Measurements from ENCODE around the gene CERS6. TPM values are rescaled to one million over a fixed set of nuclear protein-coding genes. Genes with fewer than 3 reads are reported as not detected.

Gene CERS6
- total and polyA plus RNA-seq, 2 experiments from 2014 or later = 7.4 to 35.0 TPM

DNA sequence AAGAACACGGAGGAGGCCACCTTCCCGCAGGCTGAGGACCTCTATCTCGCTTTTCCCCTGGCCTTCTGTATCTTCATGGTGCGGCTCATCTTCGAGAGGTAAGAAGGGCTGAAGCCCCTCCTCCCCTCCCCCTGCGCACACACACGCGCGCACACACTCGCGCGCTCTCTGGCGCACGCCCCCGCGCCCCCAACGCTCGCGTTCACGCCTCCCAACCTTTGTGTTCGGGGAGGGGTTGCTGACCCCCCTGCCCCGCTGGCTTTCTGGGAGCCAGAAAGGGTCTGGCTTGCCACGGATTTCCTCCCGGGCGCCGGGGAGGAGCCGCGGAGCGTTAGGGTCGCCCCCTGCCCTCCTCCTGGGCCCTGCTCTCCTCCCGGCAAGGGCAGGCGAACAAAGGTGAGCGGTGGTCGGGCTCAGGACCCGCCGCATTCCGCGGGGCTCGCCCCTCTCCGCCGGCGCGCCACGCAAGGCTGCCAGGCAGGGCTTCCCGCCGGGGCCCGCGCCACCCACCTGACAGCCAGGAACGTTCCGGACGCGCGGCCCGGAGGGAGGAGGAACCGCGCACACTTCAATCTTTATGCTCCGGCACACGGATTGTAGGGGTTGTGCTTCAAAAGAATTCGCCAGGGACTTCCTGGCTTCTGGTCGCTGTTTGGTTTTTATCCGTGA lies 583 bp downstream of the CERS6 start:
- H3K4me3 Mint-ChIP-seq = no peak overlapping the region; the same call in 2 of the 3 replicates
- Histone ChIP-seq H3K27ac (ENCODE audit: low read depth) (no peak overlapping the region), H2AFZ (peak overlapping the region; percentile 82), H4K20me1 (replicated peaks; ENCODE audit: insufficient read depth) (peaks cover 8% of the 10 kb centered on the region), H3K9me2 (ENCODE audit: insufficient read depth) (peaks cover 7% of the 10 kb centered on the region), H3F3A (replicated peaks; ENCODE audit: low read depth) (no peaks in the 10 kb centered on the region), H3K4me3 (peak overlapping the region; percentile 90), H3K27me3 (ENCODE audit: insufficient read depth) (peaks cover 17% of the 10 kb centered on the region), H3K36me3 (ENCODE audit: insufficient read depth) (no peaks in the 10 kb centered on the region), H3K4me1 (ENCODE audit: insufficient read depth) (peaks cover 23% of the 10 kb centered on the region), H3K4me2 (peak overlapping the region; percentile 94), H3K79me2 (replicated peaks; ENCODE audit: insufficient read depth) (peaks cover 48% of the 10 kb centered on the region)
- no peak overlapping the region for H3K27ac Mint-ChIP-seq
- no peaks in the 10 kb centered on the region for H3K36me3 Mint-ChIP-seq (ENCODE audit: low read depth)
- H3K4me1 Mint-ChIP-seq = peaks cover 27% of the 10 kb centered on the region
- TF ChIP-seq, protein P1, sequence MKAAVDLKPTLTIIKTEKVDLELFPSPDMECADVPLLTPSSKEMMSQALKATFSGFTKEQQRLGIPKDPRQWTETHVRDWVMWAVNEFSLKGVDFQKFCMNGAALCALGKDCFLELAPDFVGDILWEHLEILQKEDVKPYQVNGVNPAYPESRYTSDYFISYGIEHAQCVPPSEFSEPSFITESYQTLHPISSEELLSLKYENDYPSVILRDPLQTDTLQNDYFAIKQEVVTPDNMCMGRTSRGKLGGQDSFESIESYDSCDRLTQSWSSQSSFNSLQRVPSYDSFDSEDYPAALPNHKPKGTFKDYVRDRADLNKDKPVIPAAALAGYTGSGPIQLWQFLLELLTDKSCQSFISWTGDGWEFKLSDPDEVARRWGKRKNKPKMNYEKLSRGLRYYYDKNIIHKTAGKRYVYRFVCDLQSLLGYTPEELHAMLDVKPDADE (IDR thresholded peaks at IDR 0.05) = no peak
- TF ChIP-seq, protein P2, sequence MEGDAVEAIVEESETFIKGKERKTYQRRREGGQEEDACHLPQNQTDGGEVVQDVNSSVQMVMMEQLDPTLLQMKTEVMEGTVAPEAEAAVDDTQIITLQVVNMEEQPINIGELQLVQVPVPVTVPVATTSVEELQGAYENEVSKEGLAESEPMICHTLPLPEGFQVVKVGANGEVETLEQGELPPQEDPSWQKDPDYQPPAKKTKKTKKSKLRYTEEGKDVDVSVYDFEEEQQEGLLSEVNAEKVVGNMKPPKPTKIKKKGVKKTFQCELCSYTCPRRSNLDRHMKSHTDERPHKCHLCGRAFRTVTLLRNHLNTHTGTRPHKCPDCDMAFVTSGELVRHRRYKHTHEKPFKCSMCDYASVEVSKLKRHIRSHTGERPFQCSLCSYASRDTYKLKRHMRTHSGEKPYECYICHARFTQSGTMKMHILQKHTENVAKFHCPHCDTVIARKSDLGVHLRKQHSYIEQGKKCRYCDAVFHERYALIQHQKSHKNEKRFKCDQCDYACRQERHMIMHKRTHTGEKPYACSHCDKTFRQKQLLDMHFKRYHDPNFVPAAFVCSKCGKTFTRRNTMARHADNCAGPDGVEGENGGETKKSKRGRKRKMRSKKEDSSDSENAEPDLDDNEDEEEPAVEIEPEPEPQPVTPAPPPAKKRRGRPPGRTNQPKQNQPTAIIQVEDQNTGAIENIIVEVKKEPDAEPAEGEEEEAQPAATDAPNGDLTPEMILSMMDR (conservative IDR thresholded peaks at IDR 0.05; ENCODE audit: low read depth in 2 of 2) = no peak
- TF ChIP-seq ZNF331 (CRISPR knock-in tag; IDR thresholded peaks at IDR 0.05; ENCODE audit: low read depth) = no peak
- TF ChIP-seq ZNF114 (CRISPR knock-in tag; IDR thresholded peaks at IDR 0.05) = no peak
- H3K9me3 Mint-ChIP-seq = no peaks in the 10 kb centered on the region
- DNase-seq (ENCODE audit: low spot score) (peak; percentile 67), ATAC-seq (peak; percentile 55)
- peaks cover 5% of the 10 kb centered on the region for H3K27me3 Mint-ChIP-seq (ENCODE audit: insufficient read depth, low read depth, poor library complexity)

DNA sequence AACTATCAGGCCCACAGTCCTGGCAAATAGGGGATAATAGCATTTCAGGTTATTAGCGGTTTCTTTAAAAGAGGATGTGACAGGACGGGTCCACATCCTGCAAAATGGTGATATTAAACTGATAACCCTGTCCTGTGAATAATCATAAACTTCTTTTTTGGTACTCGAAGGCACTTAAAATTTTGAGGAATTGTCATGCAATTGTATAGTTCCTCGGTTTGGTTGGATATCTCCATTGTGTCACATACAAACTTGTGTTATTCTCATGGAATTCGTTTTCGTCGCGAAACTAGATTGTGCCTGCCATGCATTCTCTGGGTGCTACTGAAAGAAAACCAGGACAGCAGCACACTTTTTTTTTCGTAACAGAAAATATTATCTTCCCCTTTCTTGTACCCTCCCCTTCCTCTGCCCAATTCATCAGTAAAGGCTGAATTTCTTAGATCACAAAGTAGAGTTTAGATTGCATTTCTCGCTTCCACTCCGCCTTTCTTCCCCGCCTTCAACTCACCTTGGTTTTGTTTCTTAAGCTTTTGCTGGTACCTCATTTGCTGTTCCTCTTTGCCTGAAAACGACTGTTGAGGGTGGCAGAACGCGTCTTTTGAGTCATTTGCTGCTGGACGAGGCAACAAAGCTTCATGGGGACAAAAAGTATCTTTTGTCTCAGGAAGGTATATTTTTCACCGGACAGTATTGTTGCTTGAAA lies 1.3 kb downstream of the CERS6 start:
- Histone ChIP-seq H3K4me3 (peak overlapping the region; percentile 90), H3K4me1 (ENCODE audit: insufficient read depth) (peaks cover 23% of the 10 kb centered on the region), H3K36me3 (ENCODE audit: insufficient read depth) (no peaks in the 10 kb centered on the region), H3F3A (replicated peaks; ENCODE audit: low read depth) (no peaks in the 10 kb centered on the region), H4K20me1 (replicated peaks; ENCODE audit: insufficient read depth) (peaks cover 8% of the 10 kb centered on the region), H3K9me2 (ENCODE audit: insufficient read depth) (peaks cover 7% of the 10 kb centered on the region), H2AFZ (peak overlapping the region; percentile 82; the same call in 1 of the 2 replicates), H3K4me2 (peak overlapping the region; percentile 94), H3K27ac (ENCODE audit: low read depth) (no peak overlapping the region), H3K79me2 (replicated peaks; ENCODE audit: insufficient read depth) (peaks cover 55% of the 10 kb centered on the region), H3K27me3 (ENCODE audit: insufficient read depth) (peaks cover 17% of the 10 kb centered on the region)
- no peak overlapping the region for H3K27ac Mint-ChIP-seq
- no peaks in the 10 kb centered on the region for H3K9me3 Mint-ChIP-seq
- ATAC-seq (no peak), DNase-seq (ENCODE audit: low spot score) (no peak)
- H3K27me3 Mint-ChIP-seq (ENCODE audit: insufficient read depth, low read depth, poor library complexity) = peaks cover 5% of the 10 kb centered on the region
- H3K4me1 Mint-ChIP-seq = peaks cover 31% of the 10 kb centered on the region
- H3K36me3 Mint-ChIP-seq (ENCODE audit: low read depth) = no peaks in the 10 kb centered on the region
- no peak overlapping the region; the same call in 2 of the 3 replicates for H3K4me3 Mint-ChIP-seq
- TF ChIP-seq, protein P3, sequence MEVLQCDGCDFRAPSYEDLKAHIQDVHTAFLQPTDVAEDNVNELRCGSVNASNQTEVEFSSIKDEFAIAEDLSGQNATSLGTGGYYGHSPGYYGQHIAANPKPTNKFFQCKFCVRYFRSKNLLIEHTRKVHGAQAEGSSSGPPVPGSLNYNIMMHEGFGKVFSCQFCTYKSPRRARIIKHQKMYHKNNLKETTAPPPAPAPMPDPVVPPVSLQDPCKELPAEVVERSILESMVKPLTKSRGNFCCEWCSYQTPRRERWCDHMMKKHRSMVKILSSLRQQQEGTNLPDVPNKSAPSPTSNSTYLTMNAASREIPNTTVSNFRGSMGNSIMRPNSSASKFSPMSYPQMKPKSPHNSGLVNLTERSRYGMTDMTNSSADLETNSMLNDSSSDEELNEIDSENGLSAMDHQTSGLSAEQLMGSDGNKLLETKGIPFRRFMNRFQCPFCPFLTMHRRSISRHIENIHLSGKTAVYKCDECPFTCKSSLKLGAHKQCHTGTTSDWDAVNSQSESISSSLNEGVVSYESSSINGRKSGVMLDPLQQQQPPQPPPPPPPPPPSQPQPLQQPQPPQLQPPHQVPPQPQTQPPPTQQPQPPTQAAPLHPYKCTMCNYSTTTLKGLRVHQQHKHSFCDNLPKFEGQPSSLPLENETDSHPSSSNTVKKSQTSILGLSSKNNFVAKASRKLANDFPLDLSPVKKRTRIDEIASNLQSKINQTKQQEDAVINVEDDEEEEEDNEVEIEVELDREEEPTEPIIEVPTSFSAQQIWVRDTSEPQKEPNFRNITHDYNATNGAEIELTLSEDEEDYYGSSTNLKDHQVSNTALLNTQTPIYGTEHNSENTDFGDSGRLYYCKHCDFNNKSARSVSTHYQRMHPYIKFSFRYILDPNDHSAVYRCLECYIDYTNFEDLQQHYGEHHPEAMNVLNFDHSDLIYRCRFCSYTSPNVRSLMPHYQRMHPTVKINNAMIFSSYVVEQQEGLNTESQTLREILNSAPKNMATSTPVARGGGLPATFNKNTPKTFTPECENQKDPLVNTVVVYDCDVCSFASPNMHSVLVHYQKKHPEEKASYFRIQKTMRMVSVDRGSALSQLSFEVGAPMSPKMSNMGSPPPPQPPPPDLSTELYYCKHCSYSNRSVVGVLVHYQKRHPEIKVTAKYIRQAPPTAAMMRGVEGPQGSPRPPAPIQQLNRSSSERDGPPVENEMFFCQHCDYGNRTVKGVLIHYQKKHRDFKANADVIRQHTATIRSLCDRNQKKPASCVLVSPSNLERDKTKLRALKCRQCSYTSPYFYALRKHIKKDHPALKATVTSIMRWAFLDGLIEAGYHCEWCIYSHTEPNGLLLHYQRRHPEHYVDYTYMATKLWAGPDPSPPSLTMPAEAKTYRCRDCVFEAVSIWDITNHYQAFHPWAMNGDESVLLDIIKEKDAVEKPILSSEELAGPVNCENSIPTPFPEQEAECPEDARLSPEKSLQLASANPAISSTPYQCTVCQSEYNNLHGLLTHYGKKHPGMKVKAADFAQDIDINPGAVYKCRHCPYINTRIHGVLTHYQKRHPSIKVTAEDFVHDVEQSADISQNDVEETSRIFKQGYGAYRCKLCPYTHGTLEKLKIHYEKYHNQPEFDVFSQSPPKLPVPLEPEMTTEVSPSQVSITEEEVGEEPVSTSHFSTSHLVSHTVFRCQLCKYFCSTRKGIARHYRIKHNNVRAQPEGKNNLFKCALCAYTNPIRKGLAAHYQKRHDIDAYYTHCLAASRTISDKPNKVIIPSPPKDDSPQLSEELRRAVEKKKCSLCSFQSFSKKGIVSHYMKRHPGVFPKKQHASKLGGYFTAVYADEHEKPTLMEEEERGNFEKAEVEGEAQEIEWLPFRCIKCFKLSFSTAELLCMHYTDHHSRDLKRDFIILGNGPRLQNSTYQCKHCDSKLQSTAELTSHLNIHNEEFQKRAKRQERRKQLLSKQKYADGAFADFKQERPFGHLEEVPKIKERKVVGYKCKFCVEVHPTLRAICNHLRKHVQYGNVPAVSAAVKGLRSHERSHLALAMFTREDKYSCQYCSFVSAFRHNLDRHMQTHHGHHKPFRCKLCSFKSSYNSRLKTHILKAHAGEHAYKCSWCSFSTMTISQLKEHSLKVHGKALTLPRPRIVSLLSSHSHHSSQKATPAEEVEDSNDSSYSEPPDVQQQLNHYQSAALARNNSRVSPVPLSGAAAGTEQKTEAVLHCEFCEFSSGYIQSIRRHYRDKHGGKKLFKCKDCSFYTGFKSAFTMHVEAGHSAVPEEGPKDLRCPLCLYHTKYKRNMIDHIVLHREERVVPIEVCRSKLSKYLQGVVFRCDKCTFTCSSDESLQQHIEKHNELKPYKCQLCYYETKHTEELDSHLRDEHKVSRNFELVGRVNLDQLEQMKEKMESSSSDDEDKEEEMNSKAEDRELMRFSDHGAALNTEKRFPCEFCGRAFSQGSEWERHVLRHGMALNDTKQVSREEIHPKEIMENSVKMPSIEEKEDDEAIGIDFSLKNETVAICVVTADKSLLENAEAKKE (CRISPR knock-in tag; IDR thresholded peaks at IDR 0.05) = no peak
- no peak for TF ChIP-seq ZNF331 (CRISPR knock-in tag; IDR thresholded peaks at IDR 0.05; ENCODE audit: low read depth)
- no peak for TF ChIP-seq EZH2phosphoT487 (IDR thresholded peaks at IDR 0.05; ENCODE audit: unreplicated experiment)
- TF ChIP-seq, protein P1 (IDR thresholded peaks at IDR 0.05) = no peak
- no peak for TF ChIP-seq JUNB (IDR thresholded peaks at IDR 0.05; ENCODE audit: unreplicated experiment)
